Psoas muscle (tissue), 8 donors: ENCODE results near the gene RTKN. TPM values are rescaled to one million over a fixed set of nuclear protein-coding genes. Genes with fewer than 3 reads are reported as not detected.
A peak's percentile ranks its signal among the peaks of the same experiment; 100 is the strongest.

Source experiments
- ATAC-seq, 4 donors: fragments of 200-7000 bp; cut with Tn5 transposase; one replicate each; pipeline ENCODE4 v1.9.1; 2020; ENCODE audit warnings: moderate library complexity in 3 of 4, mild to moderate bottlenecking in 2 of 4
- DNase-seq, 2 donors: peaks; one replicate each; pipeline ENCODE4 v3.0.0-alpha.2; 2020
- H3K27ac ChIP-seq: fragments of 200-600 bp; one replicate; pipeline ENCODE4 v1.8.0; 2022
- H3K27me3 ChIP-seq, 3 donors: fragments of 200-600 bp in 1 of 3; one replicate each; pipeline versions ENCODE4 v1.6.1 to v1.8.0; 2013 to 2022; ENCODE audit warnings: low read length in 2 of 3, mild to moderate bottlenecking in 2 of 3, moderate library complexity in 1 of 3; ENCODE audit not compliant: insufficient read depth in 3 of 3
- H3K36me3 ChIP-seq, 2 donors: fragments of 200-600 bp in 1 of 2; one replicate each; pipeline versions ENCODE4 v1.6.1 to v1.8.0; 2013 to 2022; ENCODE audit warnings: low read depth in 1 of 2, mild to moderate bottlenecking in 1 of 2, moderate library complexity in 1 of 2; ENCODE audit not compliant: insufficient read depth in 1 of 2
- H3K4me1 ChIP-seq: fragments of 200-600 bp; one replicate; pipeline ENCODE4 v1.8.0; 2022
- H3K4me3 ChIP-seq: fragments of 200-600 bp; one replicate; pipeline ENCODE4 v1.8.0; 2022; ENCODE audit warnings: mild to moderate bottlenecking
- H3K9me3 ChIP-seq: fragments of 200-600 bp; one replicate; pipeline ENCODE4 v1.8.0; 2022
- WGBS, 3 donors: extraction: QIAGEN DNeasy Blood & Tissue Kit; methylation state at CpG; one replicate each; pipeline versions ENCODE4 v1.1.6 to v1.1.7; 2013; 5-methylcytosine and 5-hydroxymethylcytosine counted together
- intact Hi-C, 2 donors: fragments of 100-400 bp; cut with DNase I; formaldehyde crosslinking; loops; one replicate each; pipeline versions ENCODE4 v1.11.0 to v1.14.2; 2022
- polyA plus RNA-seq, 3 donors: library from polyadenylated mRNA; stranded (reverse); fragments of 200-250 nt; gene quantifications; one replicate each; pipeline ENCODE4 v1.2.3, GENCODE V29; 2013
- total RNA-seq, 4 donors: library from RNA; stranded (reverse); fragmentation: NEBNext Ultra II Directional in 2 of 4; extraction: Animal tissue kit (Norgen Biotek cat#: 25700) in 2 of 4; gene quantifications; one replicate each; pipeline versions ENCODE4 v1.2.1 to v1.2.4, GENCODE V29; 2021 to 2023
- TF ChIP-seq, protein P1 (sequence below): fragments of 200-600 bp; IDR thresholded peaks from one replicate; pipeline ENCODE4 v1.8.0; 2022; ENCODE audit warnings: antibody characterized with exemption
- donor health status: healthy with polysubstance abuse.
- donor health status: DM: no; HTN: no; CAD: no; lungs with moderate emphysema.
- donor health status: Bipolar disorder and iron deficiency.
- donor health status: healthy.
- donor health status: DM: yes; HTN: yes; CAD: no.
- donor health status: DM: no; HTN: no; CAD: no.
- donor health status: DM: no; HTN: no; CAD: no.
- donor health status: DM: yes; HTN: yes; CAD: no.

RTKN gene
- total and polyA plus RNA-seq, 7 donors, result 3.1 to 18.8 (median 7.8) TPM

DNA sequence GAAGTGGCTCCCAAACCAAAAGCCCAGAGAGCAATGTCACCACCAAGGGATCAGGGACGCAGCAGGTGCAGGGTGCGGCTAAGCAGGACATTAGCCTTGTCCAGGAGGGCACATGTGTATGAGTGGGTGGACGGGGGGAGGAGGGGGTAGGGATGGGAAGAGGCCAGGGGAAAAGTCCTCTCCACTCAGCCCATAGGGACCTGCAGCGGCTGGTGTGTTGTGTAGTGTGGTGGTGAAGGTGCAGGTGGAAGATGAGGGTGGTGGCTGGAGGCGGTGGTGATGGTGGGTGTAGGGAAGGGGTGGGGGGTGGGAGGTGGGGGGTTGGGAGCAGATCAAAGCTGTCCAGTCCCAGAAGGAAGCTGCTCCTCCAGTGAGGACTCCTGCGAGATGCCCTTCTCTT lies 24.0 kb downstream of the RTKN start:
- Histone ChIP-seq H3K4me1 (no peaks in the 10 kb centered on the region), H3K36me3 (no peaks in the 10 kb centered on the region), H3K9me3 (no peaks in the 10 kb centered on the region), H3K27me3 (peaks cover 0 to 50% (median 10%) of the 10 kb centered on the region in 3 donors), H3K4me3 (no peak overlapping the region), H3K27ac (no peak overlapping the region)
- intact Hi-C loops, result no loop called here
- TF ChIP-seq, protein P1, sequence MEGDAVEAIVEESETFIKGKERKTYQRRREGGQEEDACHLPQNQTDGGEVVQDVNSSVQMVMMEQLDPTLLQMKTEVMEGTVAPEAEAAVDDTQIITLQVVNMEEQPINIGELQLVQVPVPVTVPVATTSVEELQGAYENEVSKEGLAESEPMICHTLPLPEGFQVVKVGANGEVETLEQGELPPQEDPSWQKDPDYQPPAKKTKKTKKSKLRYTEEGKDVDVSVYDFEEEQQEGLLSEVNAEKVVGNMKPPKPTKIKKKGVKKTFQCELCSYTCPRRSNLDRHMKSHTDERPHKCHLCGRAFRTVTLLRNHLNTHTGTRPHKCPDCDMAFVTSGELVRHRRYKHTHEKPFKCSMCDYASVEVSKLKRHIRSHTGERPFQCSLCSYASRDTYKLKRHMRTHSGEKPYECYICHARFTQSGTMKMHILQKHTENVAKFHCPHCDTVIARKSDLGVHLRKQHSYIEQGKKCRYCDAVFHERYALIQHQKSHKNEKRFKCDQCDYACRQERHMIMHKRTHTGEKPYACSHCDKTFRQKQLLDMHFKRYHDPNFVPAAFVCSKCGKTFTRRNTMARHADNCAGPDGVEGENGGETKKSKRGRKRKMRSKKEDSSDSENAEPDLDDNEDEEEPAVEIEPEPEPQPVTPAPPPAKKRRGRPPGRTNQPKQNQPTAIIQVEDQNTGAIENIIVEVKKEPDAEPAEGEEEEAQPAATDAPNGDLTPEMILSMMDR, result no peak
- ATAC-seq, result no peak
- DNase-seq, result no peak
- WGBS, 3 donors, result 81 to 94% (median 86%) methylated on average over 6 of the region's 6 CpGs

DNA sequence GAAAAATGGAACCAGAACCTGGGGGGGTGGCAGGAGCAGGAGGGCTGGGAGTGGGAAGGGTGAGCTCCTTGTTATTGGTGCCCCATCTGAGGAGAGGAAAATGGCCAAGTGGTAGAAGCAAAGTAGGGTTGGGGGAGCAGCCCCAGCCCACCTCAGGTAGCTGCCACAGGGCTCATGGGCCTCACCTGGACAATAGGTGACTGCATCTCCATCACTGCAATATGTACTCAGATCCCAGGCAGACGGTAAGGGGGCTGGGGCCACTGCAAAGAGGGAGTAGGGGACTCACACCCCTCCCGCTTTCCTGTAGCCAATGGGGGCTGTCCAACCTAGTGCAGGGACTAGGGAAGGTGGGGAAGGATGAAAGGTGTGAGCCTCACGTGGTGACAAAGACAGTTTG lies 24.5 kb downstream of the RTKN start:
- 73 to 81% (median 78%) methylated on average over 3 of the region's 3 CpGs for WGBS, 3 donors
- ATAC-seq (no peak), DNase-seq (no peak)
- H3K4me1 ChIP-seq, result no peaks in the 10 kb centered on the region
- H3K27me3 ChIP-seq, result peaks cover 0 to 49% (median 10%) of the 10 kb centered on the region in 3 donors
- no peak overlapping the region for H3K4me3 ChIP-seq
- no peak overlapping the region for H3K27ac ChIP-seq
- TF ChIP-seq, protein P1, result no peak
- intact Hi-C loops, result no loop called here
- H3K9me3 ChIP-seq, result no peaks in the 10 kb centered on the region
- no peaks in the 10 kb centered on the region for H3K36me3 ChIP-seq

DNA sequence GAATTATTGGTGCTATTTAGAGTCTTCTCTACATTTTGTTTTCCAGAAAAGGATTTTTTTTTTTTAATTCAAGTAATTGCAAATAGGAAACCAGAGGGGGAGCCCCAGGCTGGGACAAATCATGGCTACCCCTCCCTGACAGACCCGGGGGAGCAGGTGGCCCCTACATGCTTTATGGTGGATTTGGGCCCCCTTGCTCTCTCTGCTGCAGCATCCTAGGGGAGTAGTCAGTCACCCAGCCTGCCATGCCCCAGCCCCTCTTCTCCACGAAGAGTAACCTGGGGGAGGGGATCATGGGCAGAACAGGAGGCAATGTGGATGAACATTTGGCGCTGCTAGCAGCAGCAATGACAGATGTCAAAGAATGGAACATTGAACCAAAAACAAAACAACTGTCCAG lies 25.0 kb downstream of the RTKN start:
- WGBS, 3 donors, result 49 to 59% (median 58%) methylated on average over 3 of the region's 3 CpGs
- no peaks in the 10 kb centered on the region for H3K36me3 ChIP-seq
- DNase-seq (no peak), ATAC-seq (no peak)
- H3K27me3 ChIP-seq, result peaks cover 0 to 46% (median 10%) of the 10 kb centered on the region in 3 donors
- H3K27ac ChIP-seq, result no peak overlapping the region
- intact Hi-C loops, result no loop called here
- TF ChIP-seq, protein P1, result no peak
- H3K4me3 ChIP-seq, result no peak overlapping the region
- no peaks in the 10 kb centered on the region for H3K4me1 ChIP-seq
- H3K9me3 ChIP-seq, result no peaks in the 10 kb centered on the region

DNA sequence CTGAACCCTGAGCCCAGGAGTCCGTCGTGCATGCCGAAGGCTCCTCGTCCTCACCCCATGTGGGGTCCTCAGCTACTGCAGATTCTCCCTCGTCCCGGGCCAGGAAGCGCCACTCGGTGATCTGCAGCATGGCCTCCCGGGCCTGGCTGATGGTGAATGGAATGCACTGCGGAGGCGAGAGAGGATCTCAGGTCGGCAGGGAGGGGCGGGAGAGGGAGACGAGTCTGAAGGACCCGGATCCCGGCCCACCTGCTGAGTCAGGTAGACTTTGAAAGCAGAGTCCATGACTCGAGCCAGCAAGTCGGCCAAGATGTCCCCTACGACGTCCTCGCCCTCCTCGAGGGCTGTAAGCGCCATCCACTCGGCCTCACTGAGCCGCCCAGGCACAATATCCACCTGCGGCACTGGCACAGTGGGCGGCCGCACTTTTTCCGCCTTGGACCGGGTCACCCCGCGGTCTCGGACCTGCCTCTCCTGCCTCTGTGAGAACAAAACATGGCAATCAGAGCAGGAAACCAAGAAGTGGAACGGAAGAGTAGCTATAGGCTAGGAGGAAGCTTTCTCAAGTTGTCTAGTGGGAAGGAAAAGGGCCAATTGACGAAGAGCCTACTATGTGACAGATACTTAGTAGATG lies 25.9 kb downstream of the RTKN start:
- TF ChIP-seq, protein P1, result no peak
- Histone ChIP-seq H3K4me3 (peak overlapping the region; percentile 62), H3K4me1 (no peaks in the 10 kb centered on the region), H3K9me3 (no peaks in the 10 kb centered on the region), H3K36me3 (no peaks in the 10 kb centered on the region), H3K27ac (no peak overlapping the region), H3K27me3 (peaks cover 0 to 37% (median 5%) of the 10 kb centered on the region in 3 donors)
- DNase-seq (no peak), ATAC-seq (peak in 2 of 4 donors; percentile 10 to 13)
- intact Hi-C loops, result no loop called here
- 54 to 57% (median 55%) methylated on average over 34 to 35 of the region's 35 CpGs for WGBS, 3 donors
